K562 treated with DMSO at 1 percent for 4 hours (cell line): Measurements from ENCODE around the gene ZNF839. TPM values are rescaled to one million over a fixed set of nuclear protein-coding genes. Genes with fewer than 3 reads are reported as not detected.

Experiments
- total RNA-seq: library from RNA; unstranded; fragments of 300-600 nt; gene quantifications from 2 replicates; pipeline ENCODE4 v1.2.3, GENCODE V29; 2022; ENCODE audit not compliant: insufficient read depth

The ZNF839 gene
- 3.9 and 5.7 TPM in 2 replicates for total RNA-seq

GRCh38 chr14:102319351-102320032, at the start of gene ZNF839:
Gene ZNF839, plus strand, starts transcription at chr14:102319746. Its CDS starts 20 bp downstream, at chr14:102319766.

GRCh38 chr14:102304611-102305506, 14.7 kb upstream of the ZNF839 start, which contains the start of gene MOK:
Gene MOK, minus strand, starts transcription at chr14:102305164. Its CDS starts 196 bp downstream, at chr14:102304968.

GRCh38 chr14:102362545-102363181, 43.1 kb downstream of the ZNF839 start, which contains the start of the genes CINP and TECPR2:
Gene CINP, minus strand, starts transcription at chr14:102362890. Its CDS starts 39 bp downstream, at chr14:102362851.
Gene TECPR2, plus strand, starts transcription at chr14:102362941. Its CDS starts 13,781 bp downstream, at chr14:102376722.

Other genes starting within 250 kb of the ZNF839 start
- gene HSP90AA1, start 232.7 kb upstream of the ZNF839 start, total RNA-seq = 515 and 582 TPM in 2 replicates
- 8.4 and 11.2 TPM in 2 replicates for gene WDR20, start 179.8 kb upstream of the ZNF839 start, total RNA-seq
- gene MOK, start 14.6 kb upstream of the ZNF839 start, total RNA-seq = 4.3 and 5.3 TPM in 2 replicates
- gene CINP, start 43.1 kb downstream of the ZNF839 start, total RNA-seq = 28.0 and 32.0 TPM in 2 replicates
- gene TECPR2, start 43.2 kb downstream of the ZNF839 start, total RNA-seq = 2.8 and 3.5 TPM in 2 replicates
- 42.2 and 48.4 TPM in 2 replicates for gene ANKRD9, start 190.0 kb downstream of the ZNF839 start, total RNA-seq